A549 (cell line): ENCODE results near the gene CCDC12. TPM values are rescaled to one million over a fixed set of nuclear protein-coding genes. Genes with fewer than 3 reads are reported as not detected.

Source experiments
- ATAC-seq, 2 experiments: fragments of 200-7000 bp in 1 of 2; fragments of >200 bp in 1 of 2; cut with Nextera tagmentation in 1 of 2; cut with Tn5 transposase in 1 of 2; 3 replicates each; pipeline versions ENCODE4 v1.8.0 to v1.9.1; 2018 to 2020; ENCODE audit warnings: mild to moderate bottlenecking in 1 of 2, moderate library complexity in 1 of 2
- CTCF ChIA-PET: fragments of 300-600 bp; sonication (Branson Sonifier 250); formaldehyde crosslinking; extraction: SDS; loops from one replicate; lab custom pipeline; 2021; ENCODE audit warnings: antibody characterized with exemption, inconsistent platforms; lab: Yijun Ruan, JAX
- POLR2A ChIA-PET: fragments of 350-600 bp; formaldehyde crosslinking; extraction: SDS; loops from one replicate; lab custom pipeline; 2021; ENCODE audit warnings: antibody characterized with exemption, inconsistent platforms; lab: Yijun Ruan, JAX
- DNase-seq, 2 experiments: peaks; one replicate each; pipeline versions ENCODE4 v3.0.0 to v3.0.0-alpha.2; 2011 to 2016; ENCODE audit warnings: low read depth in 1 of 2, low spot score in 1 of 2
- FAIRE-seq: peaks from 2 replicates; lab custom pipeline; 2011; peaks lifted over from hg19 to GRCh38; lab: Jason Lieb, UNC
- H3K27ac ChIP-seq, 2 experiments: fragments of >200 bp; sonication (Bioruptor Twin); formaldehyde crosslinking; 3 replicates each; pipeline ENCODE4 v1.5.1; 2016 to 2017
- H3K4me1 ChIP-seq: fragments of >200 bp; sonication (Bioruptor Twin); formaldehyde crosslinking; 3 replicates; pipeline ENCODE4 v1.6.1; 2016
- H3K4me2 ChIP-seq: fragments of >200 bp; sonication (Bioruptor Twin); formaldehyde crosslinking; 3 replicates; pipeline ENCODE4 v1.6.1; 2016
- H3K4me3 ChIP-seq: fragments of >200 bp; sonication (Bioruptor Twin); formaldehyde crosslinking; 3 replicates; pipeline ENCODE4 v1.5.1; 2016
- H3K9me3 ChIP-seq: fragments of >200 bp; sonication (Bioruptor Twin); formaldehyde crosslinking; 3 replicates; pipeline ENCODE4 v1.6.1; 2016
- ATOH8 ChIP-seq: fragments of 250-450 bp; sonication (Bioruptor Pico); IDR thresholded peaks from 2 replicates; pipeline ENCODE4 v1.5.0; 2020; ENCODE audit warnings: low read depth, mild to moderate bottlenecking, moderate library complexity
- BHLHE40 ChIP-seq: IDR thresholded peaks from 2 replicates; pipeline ENCODE4 v1.6.1; 2012; ENCODE audit warnings: low read depth, low read length, inconsistent platforms
- CBX2 ChIP-seq: fragments of 200-600 bp; sonication (generic); IDR thresholded peaks from 2 replicates; pipeline ENCODE4 v1.6.1; 2016; ENCODE audit warnings: low read depth, mild to moderate bottlenecking, borderline replicate concordance
- CEBPB ChIP-seq, 2 experiments: fragments of >200 bp in 1 of 2; sonication (Bioruptor Twin) in 1 of 2; formaldehyde crosslinking in 1 of 2; IDR thresholded peaks; 2 replicates each; pipeline ENCODE4 v1.6.1; 2012 to 2016
- CHD2 ChIP-seq: fragments of 150-350 bp; IDR thresholded peaks from 2 replicates; pipeline ENCODE4 v1.6.1; 2014; ENCODE audit warnings: low read length; ENCODE audit not compliant: partially characterized antibody
- CHD4 ChIP-seq: fragments of 200-600 bp; sonication (generic); IDR thresholded peaks from 2 replicates; pipeline ENCODE4 v1.6.1; 2016; ENCODE audit warnings: antibody characterized with exemption, mild to moderate bottlenecking, borderline replicate concordance
- CTCF ChIP-seq: fragments of >200 bp; sonication (Bioruptor Twin); formaldehyde crosslinking; IDR thresholded peaks from 3 replicates; pipeline ENCODE4 v1.5.1; 2016
- E2F6 ChIP-seq: IDR thresholded peaks from 2 replicates; pipeline ENCODE4 v1.6.1; 2012; ENCODE audit warnings: low read depth, borderline replicate concordance
- ESRRA ChIP-seq: fragments of 150-350 bp; IDR thresholded peaks from 2 replicates; pipeline ENCODE4 v1.6.1; 2014; ENCODE audit warnings: mild to moderate bottlenecking, low read length, borderline replicate concordance
- FOSB ChIP-seq: fragments of 250-450 bp; sonication (Bioruptor Pico); IDR thresholded peaks from 2 replicates; pipeline ENCODE4 v1.5.0; 2020; ENCODE audit warnings: mild to moderate bottlenecking, moderate library complexity
- GATA3 ChIP-seq: IDR thresholded peaks from 2 replicates; pipeline ENCODE4 v1.6.1; 2012; ENCODE audit warnings: borderline replicate concordance
- HDAC2 ChIP-seq: fragments of 200-600 bp; sonication (generic); IDR thresholded peaks from 2 replicates; pipeline ENCODE4 v1.6.1; 2016
- HES2 ChIP-seq: fragments of >200 bp; sonication (Bioruptor Twin); formaldehyde crosslinking; IDR thresholded peaks from 2 replicates; pipeline ENCODE4 v1.6.1; 2016
- KDM1A ChIP-seq: fragments of 200-600 bp; sonication (generic); IDR thresholded peaks from 2 replicates; pipeline ENCODE4 v1.6.1; 2016; ENCODE audit warnings: low read depth, mild to moderate bottlenecking
- KDM5A ChIP-seq: fragments of 200-600 bp; sonication (generic); IDR thresholded peaks from 2 replicates; pipeline ENCODE4 v1.6.1; 2016; ENCODE audit warnings: antibody characterized with exemption, mild to moderate bottlenecking
- NFE2L2 ChIP-seq: fragments of 150-350 bp; conservative IDR thresholded peaks from 2 replicates; pipeline ENCODE4 v1.6.1; 2014; ENCODE audit warnings: low read length
- NPAS2 ChIP-seq: fragments of 250-450 bp; sonication (Bioruptor Pico); IDR thresholded peaks from 2 replicates; pipeline ENCODE4 v1.8.0; 2022; ENCODE audit warnings: mild to moderate bottlenecking, moderate library complexity, borderline replicate concordance
- NR3C1 ChIP-seq: fragments of >200 bp; sonication (Bioruptor Twin); formaldehyde crosslinking; IDR thresholded peaks from 3 replicates; pipeline ENCODE4 v1.6.1; 2017
- PBX3 ChIP-seq: IDR thresholded peaks from 2 replicates; pipeline ENCODE4 v1.6.1; 2012
- POLR2A ChIP-seq: IDR thresholded peaks from 2 replicates; pipeline ENCODE4 v1.6.1; 2012; ENCODE audit warnings: mild to moderate bottlenecking, low read length
- RARB ChIP-seq: fragments of 250-450 bp; sonication (Bioruptor Pico); IDR thresholded peaks from 2 replicates; pipeline ENCODE4 v1.8.0; 2021; ENCODE audit warnings: mild to moderate bottlenecking, moderate library complexity
- RNF2 ChIP-seq: fragments of 200-600 bp; sonication (generic); IDR thresholded peaks from 2 replicates; pipeline ENCODE4 v1.6.1; 2016; ENCODE audit warnings: low read depth, mild to moderate bottlenecking, antibody characterized with exemption, moderate library complexity, borderline replicate concordance
- SMC3 ChIP-seq: fragments of >200 bp; sonication (Bioruptor Twin); formaldehyde crosslinking; IDR thresholded peaks from 3 replicates; pipeline ENCODE4 v1.6.1; 2018; ENCODE audit warnings: inconsistent platforms
- SREBF2 ChIP-seq: fragments of 450-650 bp; IDR thresholded peaks from 2 replicates; pipeline ENCODE4 v1.6.1; 2014; ENCODE audit warnings: mild to moderate bottlenecking, moderate library complexity
- TFCP2L1 ChIP-seq: fragments of 250-450 bp; sonication (Bioruptor Pico); IDR thresholded peaks from 2 replicates; pipeline ENCODE4 v1.5.0; 2021; ENCODE audit warnings: mild to moderate bottlenecking
- TP53 ChIP-seq: fragments of 250-450 bp; sonication (Bioruptor Pico); IDR thresholded peaks from 2 replicates; pipeline ENCODE4 v1.5.0; 2021; ENCODE audit warnings: mild to moderate bottlenecking, moderate library complexity
- ZC3H11A ChIP-seq: fragments of 450-650 bp; IDR thresholded peaks from 2 replicates; pipeline ENCODE4 v1.6.1; 2014; ENCODE audit warnings: antibody characterized with exemption, mild to moderate bottlenecking
- ZFP36 ChIP-seq: fragments of 450-650 bp; IDR thresholded peaks from 2 replicates; pipeline ENCODE4 v1.6.1; 2014; ENCODE audit warnings: borderline replicate concordance; ENCODE audit not compliant: partially characterized antibody
- ZSCAN20 ChIP-seq: fragments of 250-450 bp; sonication (Bioruptor Pico); IDR thresholded peaks from 2 replicates; pipeline ENCODE4 v1.8.0; 2022; ENCODE audit warnings: mild to moderate bottlenecking, moderate library complexity
- WGBS: methylation state at CpG from one replicate; pipeline ENCODE4 v1.1.6; 2017; ENCODE audit errors: missing lambda C conversion rate; 5-methylcytosine and 5-hydroxymethylcytosine counted together
- polyA plus RNA-seq, 4 experiments: library from polyadenylated mRNA; depleted of rRNA in 3 of 4; stranded (reverse); fragments of >200 nt; fragmentation: RNase III in 1 of 4; extraction: RNeasy Plus Mini Kit Qiagen cat#74134 plus additional on column Dnase treatment in 1 of 4; gene quantifications; 2 replicates in 3 of 4; 3 replicates in 1 of 4; pipeline ENCODE4 v1.2.3, GENCODE V29; 2011 to 2017

Gene CCDC12
- polyA plus RNA-seq, 2 of the 4 experiments (the other 2 are of a cell fraction) = 34.8 to 81.0 TPM

- no peak for TF ChIP-seq E2F6
Measured at GRCh38 chr3:47016934-47017435, 40.4 kb upstream of the CCDC12 start (continued).

GRCh38 chr3:47016086-47016933 lies 39.8 kb upstream of the CCDC12 start:
- 88% methylated on average over 4 of the region's 4 CpGs for WGBS
- Histone ChIP-seq H3K27ac (no peak overlapping the region), H3K4me2 (no peak overlapping the region), H3K4me1 (no peaks in the 10 kb centered on the region), H3K4me3 (no peak overlapping the region), H3K9me3 (no peaks in the 10 kb centered on the region)
- CTCF ChIA-PET = interaction anchor here (1.8 kb wide), 1 partner anchor 18 kb away, joined by 4 read pairs; no protein-coding TSS in a partner anchor
- no peak for TF ChIP-seq CHD4
- TF ChIP-seq CEBPB (IDR thresholded peaks at IDR 0.05) = no peak
- TF ChIP-seq KDM1A = no peak
- TF ChIP-seq ZSCAN20 = no peak
- TF ChIP-seq ESRRA = no peak
- TF ChIP-seq SREBF2 = no peak
- no peak for TF ChIP-seq NR3C1
- TF ChIP-seq PBX3 = no peak
- TF ChIP-seq, all 56 proteins: peak for 0
- POLR2A ChIA-PET = no interaction called here
- ATAC-seq = no peak
- DNase-seq = no peak
- FAIRE-seq = no peak

- ChIA-PET POLR2A (no interaction called here), CTCF (no interaction called here)
- ATAC-seq (no peak), DNase-seq (no peak), FAIRE-seq (no peak)
- no peak overlapping the region for H3K4me3 ChIP-seq
- H3K4me1 ChIP-seq = no peaks in the 10 kb centered on the region
- H3K9me3 ChIP-seq = no peaks in the 10 kb centered on the region
- H3K27ac ChIP-seq = no peak overlapping the region
- no peak overlapping the region for H3K4me2 ChIP-seq
- TF ChIP-seq TFCP2L1 (CRISPR knock-in tag) (no peak), ZC3H11A (no peak), POLR2A (no peak), KDM5A (no peak), CTCF (no peak)
Measured at GRCh38 chr3:47015151-47015550, 38.6 kb upstream of the CCDC12 start.

GRCh38 chr3:47014036-47014435 lies 37.5 kb upstream of the CCDC12 start:
- DNase-seq (no peak), FAIRE-seq (no peak), ATAC-seq (no peak)
- H3K4me1 ChIP-seq = no peaks in the 10 kb centered on the region
- no peak overlapping the region for H3K4me2 ChIP-seq
- CTCF ChIA-PET = no interaction called here
- POLR2A ChIA-PET = no interaction called here
- no peaks in the 10 kb centered on the region for H3K9me3 ChIP-seq
- H3K27ac ChIP-seq = no peak overlapping the region
- H3K4me3 ChIP-seq = no peak overlapping the region
- TF ChIP-seq HDAC2 (no peak), NPAS2 (CRISPR knock-in tag) (no peak), RARB (CRISPR knock-in tag) (no peak), ATOH8 (CRISPR knock-in tag) (no peak), NFE2L2 (no peak), CBX2 (no peak), CHD2 (no peak), ZFP36 (no peak), BHLHE40 (no peak), CEBPB (IDR thresholded peaks at IDR 0.05) (no peak), SMC3 (no peak), RNF2 (no peak), TP53 (CRISPR knock-in tag) (no peak), GATA3 (no peak), FOSB (CRISPR knock-in tag) (no peak), HES2 (no peak), ZSCAN20 (no peak)
- TF ChIP-seq, all 56 proteins: peak for 0
